GM12801 (cell line): ENCODE results near the gene MYL4.

Source experiments
- CTCF ChIP-seq: IDR thresholded peaks from one replicate; pipeline ENCODE4 v1.5.1; 2011; ENCODE audit warnings: control low read depth; ENCODE audit not compliant: insufficient read length; ENCODE audit errors: extremely low read depth

The MYL4 gene

DNA sequence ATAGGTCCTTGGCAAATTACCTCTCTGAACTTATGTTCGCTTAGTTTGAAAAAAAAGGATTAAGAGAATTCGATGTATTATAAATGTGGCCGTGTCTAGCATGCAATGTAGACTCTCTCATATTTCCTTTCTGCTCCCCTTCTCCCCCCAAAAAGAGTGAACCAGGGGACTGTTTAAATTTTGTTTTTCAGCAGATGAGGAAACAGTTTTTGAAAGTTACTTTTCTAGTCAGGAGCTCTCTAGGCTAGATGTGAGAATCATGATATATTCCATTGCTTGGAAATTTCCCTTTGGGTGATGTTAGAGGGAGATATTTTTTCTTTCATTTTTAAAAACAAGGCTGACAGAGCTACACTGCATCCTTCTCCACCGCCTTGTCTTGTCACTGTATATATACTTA, 18.9 kb upstream of the MYL4 start:
- TF ChIP-seq CTCF, result no peak

GRCh38 chr17:47190770-47191169, 18.4 kb upstream of the MYL4 start:
- TF ChIP-seq CTCF, result no peak

GRCh38 chr17:47192554-47192953, 16.6 kb upstream of the MYL4 start:
- no peak for TF ChIP-seq CTCF

DNA sequence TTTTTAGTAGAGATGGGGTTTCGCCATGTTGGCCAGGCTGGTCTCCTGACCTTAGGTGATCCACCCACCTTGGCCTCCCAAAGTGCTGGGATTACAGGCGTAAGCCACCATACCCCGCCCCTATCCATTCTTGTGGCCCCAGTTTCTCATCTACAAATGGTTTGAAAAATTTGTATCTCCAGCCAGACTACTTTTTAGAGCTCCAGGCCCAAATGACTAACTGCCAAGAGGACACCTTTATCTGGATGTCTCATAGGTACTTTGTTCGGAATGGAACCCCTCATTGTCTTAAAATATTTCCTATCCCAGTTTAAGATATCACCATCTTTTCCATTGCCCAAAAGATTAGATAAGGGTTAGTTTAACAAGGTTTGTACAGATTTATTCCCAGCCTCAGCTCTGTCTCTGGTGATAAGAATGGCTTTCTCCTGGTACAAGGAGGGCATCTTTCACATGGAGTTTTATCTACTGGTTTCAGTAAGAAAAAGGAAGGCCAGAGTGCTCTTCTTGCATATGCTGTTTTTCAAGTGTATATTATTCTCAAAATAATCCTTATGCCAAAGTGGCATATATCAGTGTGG, 15.1 kb upstream of the MYL4 start:
- TF ChIP-seq CTCF, result no peak

DNA sequence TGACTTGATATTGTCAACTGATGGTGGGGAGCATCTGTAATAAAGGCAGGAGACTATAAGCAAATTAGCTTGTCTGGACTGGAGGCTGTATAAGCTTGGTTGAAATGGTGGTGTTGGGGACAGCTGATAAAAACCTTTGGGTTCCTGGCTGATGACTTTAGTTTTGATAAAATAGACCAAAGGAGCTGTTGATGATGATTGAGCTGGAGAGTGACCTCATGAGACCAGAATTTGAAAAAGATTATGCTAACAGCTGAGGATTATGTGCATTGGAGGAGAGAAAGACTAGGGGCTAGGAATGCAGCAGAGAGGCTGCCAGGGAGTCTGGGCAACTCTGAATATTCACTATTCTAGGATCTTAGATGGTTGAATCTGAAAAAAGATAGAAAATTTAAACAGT, 11.3 kb upstream of the MYL4 start:
- no peak for TF ChIP-seq CTCF

DNA sequence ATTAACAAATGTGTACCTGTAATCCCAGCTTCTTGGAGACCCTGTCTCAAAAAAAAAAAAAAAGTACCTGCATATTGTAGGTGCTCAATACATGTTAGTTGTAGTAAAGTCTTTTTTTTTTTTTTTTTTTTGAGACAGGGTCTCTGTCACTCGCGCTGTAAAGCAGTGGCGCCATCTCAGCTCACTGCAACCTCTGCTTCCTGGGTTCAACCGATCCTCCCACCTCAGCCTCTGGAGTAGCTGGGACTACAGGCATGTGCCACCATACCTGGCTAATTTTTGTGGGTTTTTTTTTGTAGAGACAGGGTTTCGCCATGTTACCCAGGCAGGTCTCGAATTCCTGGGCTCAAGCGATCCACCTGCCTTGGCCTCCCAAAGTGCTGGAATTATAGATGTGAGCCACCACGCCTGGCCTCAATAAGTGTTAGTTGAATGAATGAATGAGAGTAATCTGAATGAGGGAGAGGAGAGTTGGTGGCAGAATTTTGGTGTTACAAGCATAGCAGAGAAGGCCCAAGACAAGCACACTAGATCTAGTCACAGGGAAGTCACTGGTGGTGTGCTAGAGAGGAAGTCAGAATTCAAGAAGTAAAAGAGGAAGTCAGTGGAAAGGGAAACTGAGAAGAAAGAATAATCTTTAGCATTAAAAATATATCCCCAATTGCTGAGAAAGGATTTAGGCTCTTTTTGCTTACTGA, 9.4 kb upstream of the MYL4 start:
- no peak for TF ChIP-seq CTCF

- TF ChIP-seq CTCF, result no peak
These were observed 8.9 kb upstream of the MYL4 start for GRCh38 chr17:47200325-47200664.
